Placental epithelial cell (primary cell): ENCODE measurements around the gene SPATA3. TPM values are rescaled to one million over a fixed set of nuclear protein-coding genes. Genes with fewer than 3 reads are reported as not detected.

Experiments used
- total RNA-seq: library from RNA; depleted of rRNA; stranded (reverse); fragments of >200 nt; gene quantifications from 2 replicates; pipeline ENCODE4 v1.2.3, GENCODE V29; 2012

Gene SPATA3
- not detected in 2 replicates for total RNA-seq

DNA sequence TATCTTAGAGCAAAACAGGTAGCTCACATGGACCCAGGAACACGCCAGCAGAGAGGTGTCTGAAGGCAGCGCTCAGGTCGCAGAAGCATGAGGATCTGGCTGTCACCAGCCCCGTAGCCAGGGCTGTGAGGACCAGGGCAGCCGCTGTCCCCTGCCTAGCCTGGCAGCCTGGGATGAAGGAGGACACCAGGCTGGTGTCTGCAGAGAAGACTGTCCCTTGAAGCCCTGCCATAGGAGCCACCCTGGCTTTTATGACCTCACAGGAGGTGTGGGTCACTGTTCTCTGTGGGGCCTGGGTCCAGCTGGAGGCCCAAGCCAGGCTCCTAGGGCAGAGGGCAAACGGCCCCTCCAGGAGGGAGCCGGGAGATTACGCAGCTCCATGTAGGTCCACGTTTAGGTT, at the start of gene SPATA3:
Gene SPATA3 (plus strand): TSS at position 301 of the 400 bp plus-strand sequence. CDS start 113 bp downstream, outside the sequence.

DNA sequence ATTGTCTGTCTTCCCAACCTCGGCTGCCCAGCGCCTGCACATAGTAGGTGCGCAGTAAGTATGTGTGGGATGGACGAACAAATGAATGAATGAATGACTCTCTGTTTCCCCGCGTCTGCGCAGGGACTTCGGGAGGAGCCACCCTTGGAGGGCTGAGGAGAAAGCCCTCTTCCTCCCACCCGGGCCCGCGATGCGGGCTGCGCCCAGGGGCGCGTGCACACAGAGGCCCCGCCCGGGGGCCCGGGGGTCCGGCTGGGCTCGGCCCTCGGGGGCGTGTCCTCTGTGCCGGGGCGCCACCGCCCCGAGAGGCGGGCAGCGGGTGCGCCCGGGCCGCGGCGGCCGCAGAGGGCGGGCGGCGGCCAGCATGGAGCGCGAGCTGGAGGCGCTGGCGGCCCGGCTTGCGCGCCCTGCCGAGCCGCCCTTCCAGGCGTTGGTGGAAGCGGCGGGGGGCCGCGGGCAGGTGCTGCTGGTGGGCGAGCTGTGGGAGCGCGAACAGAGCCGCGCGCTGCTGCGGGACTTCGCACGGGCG, 41.3 kb downstream of the SPATA3 start, which contains the start of gene C2orf72:
Gene C2orf72 (plus strand): TSS at position 322 of the 529 bp plus-strand sequence. CDS start 43 bp downstream, at position 365.

DNA sequence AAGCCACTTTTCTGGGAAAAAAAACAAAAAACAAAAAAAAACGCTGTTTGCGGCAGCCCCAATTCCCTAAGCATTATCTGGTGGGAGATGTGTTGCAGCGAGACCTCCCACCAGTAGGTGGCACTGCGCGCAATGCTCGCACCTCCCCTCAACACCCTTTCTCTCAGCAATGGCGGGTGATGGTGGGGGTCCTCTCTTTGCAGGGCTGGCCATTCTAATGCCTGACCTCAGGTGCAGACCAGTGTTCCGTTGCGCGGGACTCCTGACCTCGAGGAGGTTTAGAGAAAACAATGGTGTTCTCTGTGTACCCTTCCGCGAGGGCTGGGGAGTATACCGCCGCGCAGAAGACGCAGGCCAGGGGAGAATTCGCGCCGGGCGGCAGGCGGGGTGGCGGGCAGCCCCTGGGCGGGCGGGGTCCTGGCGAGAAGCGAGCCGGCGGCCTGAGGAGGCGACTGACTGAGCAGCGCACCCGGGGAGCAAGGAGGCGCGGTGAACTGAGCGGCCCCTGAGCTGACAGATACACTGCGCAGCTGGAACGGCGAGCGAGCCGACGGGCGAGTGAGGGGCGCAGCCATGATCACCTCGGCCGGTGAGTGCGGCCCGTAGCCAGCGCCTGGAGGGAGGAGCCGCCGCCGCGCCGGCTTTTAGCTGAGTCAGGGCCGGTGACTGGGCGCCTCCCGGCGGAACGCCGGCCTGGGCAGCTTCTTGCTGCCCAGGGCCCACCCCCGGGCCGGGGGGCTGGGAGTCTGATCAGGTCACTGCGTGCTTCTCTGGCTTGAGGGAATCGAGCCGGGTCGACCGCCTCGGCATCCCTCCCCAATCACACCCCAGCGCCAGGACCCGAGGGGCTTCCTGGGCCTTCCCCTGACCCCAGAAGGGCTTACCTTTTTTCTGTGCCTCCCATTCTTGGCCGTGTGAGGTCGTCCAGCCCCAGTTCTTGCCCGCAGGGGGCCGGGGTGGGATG, 60.8 kb downstream of the SPATA3 start, which contains the start of gene PSMD1:
Gene PSMD1 (plus strand): TSS at position 415 of the 964 bp plus-strand sequence. CDS start 159 bp downstream, at position 574.

Other genes starting within 250 kb of the SPATA3 start
- gene ITM2C, start 131.2 kb upstream of the SPATA3 start, total RNA-seq, result 126 and 224 TPM in 2 replicates
- gene GPR55, start 70.9 kb upstream of the SPATA3 start, total RNA-seq, result not detected in 2 replicates
- gene C2orf72, start 41.4 kb downstream of the SPATA3 start, total RNA-seq, result under 0.01 and 0.11 TPM in 2 replicates
- 55.7 and 96.7 TPM in 2 replicates for gene PSMD1, start 60.7 kb downstream of the SPATA3 start, total RNA-seq
- under 0.01 TPM in 1 of 2 replicates, not detected in the other for gene HTR2B, start 128.9 kb downstream of the SPATA3 start, total RNA-seq
- gene ARMC9, start 202.5 kb downstream of the SPATA3 start, total RNA-seq, result 28.6 and 34.9 TPM in 2 replicates